COLO829 (cell line): ENCODE measurements around the gene LAPTM4A.
A peak's percentile ranks its signal among the peaks of the same experiment; 100 is the strongest.
"Not testable (repeated sequence)": the region's sequence is repeated elsewhere in the genome, so short reads cannot be mapped to it uniquely, and the experiment has no call there.

Experiments used
- DNase-seq: peaks from one replicate; pipeline ENCODE4 v3.0.0; 2012; ENCODE audit warnings: low spot score

The LAPTM4A gene

GRCh38 chr2:20076757-20077156 lies 25.3 kb upstream of the LAPTM4A start:
- DNase-seq, result no peak

GRCh38 chr2:20074901-20075300 lies 23.5 kb upstream of the LAPTM4A start:
- no peak for DNase-seq

- not testable (repeated sequence) for DNase-seq
Measured at GRCh38 chr2:20074046-20074648, 22.7 kb upstream of the LAPTM4A start.

GRCh38 chr2:20073460-20073859 lies 22.0 kb upstream of the LAPTM4A start:
- DNase-seq, result no peak

GRCh38 chr2:20072436-20073158 lies 21.2 kb upstream of the LAPTM4A start:
- no peak for DNase-seq

- DNase-seq, result no peak
Measured at GRCh38 chr2:20071397-20072383, 20.3 kb upstream of the LAPTM4A start.

- no peak for DNase-seq
Measured at GRCh38 chr2:20069756-20070155, 18.3 kb upstream of the LAPTM4A start.

- no peak for DNase-seq
Measured at GRCh38 chr2:20067992-20068584, 16.7 kb upstream of the LAPTM4A start.

- peak; percentile 78 for DNase-seq
Measured at GRCh38 chr2:20065885-20066602, 14.6 kb upstream of the LAPTM4A start.

- no peak for DNase-seq
Measured at GRCh38 chr2:20064841-20065240, 13.4 kb upstream of the LAPTM4A start.

GRCh38 chr2:20064421-20064820 lies 13.0 kb upstream of the LAPTM4A start:
- DNase-seq, result no peak

GRCh38 chr2:20062615-20063545 lies 11.5 kb upstream of the LAPTM4A start:
- DNase-seq, result no peak

- no peak for DNase-seq
Measured at GRCh38 chr2:20061940-20062339, 10.5 kb upstream of the LAPTM4A start.

- DNase-seq, result no peak
Measured at GRCh38 chr2:20061476-20061875, 10.0 kb upstream of the LAPTM4A start.

GRCh38 chr2:20060106-20060505 lies 8.7 kb upstream of the LAPTM4A start:
- no peak for DNase-seq

- no peak for DNase-seq
Measured at GRCh38 chr2:20057268-20057667, 5.8 kb upstream of the LAPTM4A start.

- DNase-seq, result no peak
Measured at GRCh38 chr2:20054931-20055330, 3.5 kb upstream of the LAPTM4A start.

- no peak for DNase-seq
Measured at GRCh38 chr2:20054119-20054518, 2.7 kb upstream of the LAPTM4A start.

GRCh38 chr2:20052861-20053281 lies 1.4 kb upstream of the LAPTM4A start:
- DNase-seq, result peak; percentile 61

- DNase-seq, result no peak
Measured at GRCh38 chr2:20052229-20052851, 912 bp upstream of the LAPTM4A start.
